Measurements from ENCODE around the gene CNFN.

CNFN gene

DNA sequence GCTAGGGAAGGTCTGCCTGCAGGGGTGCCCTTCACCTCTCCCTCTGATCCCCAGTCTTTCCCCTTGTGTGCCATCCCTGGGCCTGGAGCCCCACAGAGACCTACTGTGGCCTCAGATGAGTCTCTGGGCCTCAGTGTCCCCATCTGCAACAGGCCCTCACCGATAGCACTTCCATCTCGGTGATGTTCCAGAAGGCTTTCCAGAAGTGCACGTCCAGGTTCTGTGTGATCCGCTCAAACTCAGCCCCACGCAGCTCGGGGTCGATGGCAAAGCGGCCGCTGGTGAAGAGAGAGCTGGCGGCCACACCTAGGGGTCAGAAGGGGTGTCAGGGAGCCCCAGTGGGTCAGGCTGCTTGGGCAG, 17.7 kb upstream of the CNFN start:
- DNase-seq: no peak

DNA sequence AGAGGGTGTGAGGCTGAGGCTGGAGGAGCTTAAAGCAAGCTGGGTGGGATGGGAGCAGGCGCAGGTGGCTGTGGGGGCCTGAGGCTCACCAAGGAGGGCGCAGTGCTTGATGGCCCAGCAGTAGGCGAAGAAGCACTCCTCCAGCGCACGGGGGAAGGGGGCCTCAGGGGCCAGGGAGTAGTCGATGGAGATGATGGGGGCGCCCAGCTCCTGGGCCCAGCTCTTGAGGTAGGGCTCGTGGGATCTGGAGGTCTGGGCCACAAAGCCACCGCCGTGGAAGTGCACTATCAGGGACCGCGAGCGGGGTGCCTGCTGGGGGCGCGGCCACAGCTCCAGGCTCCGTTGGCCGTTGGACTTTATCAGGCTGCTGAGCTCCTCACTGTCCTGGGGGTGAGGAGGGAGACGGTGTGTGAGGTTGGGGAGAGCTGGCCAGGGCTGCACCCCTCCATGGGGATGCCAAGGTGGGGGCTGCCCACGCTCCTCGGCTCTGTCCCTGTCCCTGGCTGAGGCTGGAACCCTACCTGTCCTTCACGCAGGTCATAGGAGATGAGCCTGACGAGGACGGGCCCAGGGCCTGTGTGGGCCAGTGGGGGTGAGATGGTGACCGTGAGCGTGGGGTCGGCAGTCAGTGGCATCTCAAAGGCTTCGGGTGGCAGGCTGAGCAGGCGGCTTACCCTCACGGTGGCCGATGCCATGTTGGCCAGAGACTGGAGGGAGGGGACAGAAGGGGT, 17.2 kb upstream of the CNFN start:
- no peak for DNase-seq

GRCh38 chr19:42406111-42406510, 16.0 kb upstream of the CNFN start:
- no peak for DNase-seq

- DNase-seq: no peak
Observed at GRCh38 chr19:42403586-42403985, 13.5 kb upstream of the CNFN start.

- DNase-seq: no peak
Observed at GRCh38 chr19:42402376-42403116, 12.4 kb upstream of the CNFN start.

DNA sequence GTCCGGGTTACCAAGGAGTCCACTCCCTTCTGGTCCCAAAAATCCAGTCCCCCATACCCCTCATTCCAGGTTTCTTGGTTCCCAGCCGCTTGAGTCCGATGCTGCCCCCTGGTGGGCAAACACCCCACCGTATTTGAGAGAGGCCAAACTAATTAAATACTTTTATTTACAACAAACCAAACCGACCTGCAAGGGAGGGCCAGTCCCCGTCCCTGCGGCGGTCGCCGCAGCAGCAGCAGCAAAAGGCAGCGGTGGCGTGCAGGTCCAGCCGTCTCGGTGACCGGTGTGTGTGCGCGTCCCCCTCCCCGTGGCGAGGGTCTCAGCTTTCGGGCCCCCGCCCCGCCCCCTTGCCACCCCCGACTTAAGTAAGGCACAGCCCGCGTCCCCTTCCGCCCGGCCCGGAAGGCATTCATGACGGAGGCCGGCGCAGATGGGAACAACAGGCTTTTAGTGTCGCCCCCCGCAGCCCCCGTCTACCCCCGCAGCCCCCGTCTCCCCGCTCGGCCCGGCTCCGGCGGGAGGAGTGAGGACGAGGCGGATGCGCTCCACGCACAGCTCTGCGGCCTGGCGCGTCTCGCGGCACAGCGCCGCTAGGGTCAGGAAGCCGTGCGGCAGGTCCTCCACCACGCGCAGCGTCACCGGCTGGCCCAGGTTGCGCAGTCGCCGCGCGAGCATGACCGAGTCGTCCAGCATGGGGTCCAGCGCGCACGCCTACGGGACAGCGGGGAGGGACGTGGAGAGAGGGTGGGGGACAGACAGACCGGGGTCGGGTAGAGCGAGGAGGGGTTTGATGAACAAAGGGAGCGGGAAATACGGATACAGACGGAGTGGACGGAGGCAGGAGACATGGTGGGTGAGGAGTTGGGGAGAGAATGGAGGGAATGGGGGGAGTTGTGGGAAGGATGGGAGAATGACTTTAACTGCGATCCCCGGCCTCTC, 11.5 kb upstream of the CNFN start:
- peak in 1 of 2 experiments; percentile 15 for DNase-seq

- DNase-seq: no peak
Observed at GRCh38 chr19:42400404-42400803, 10.3 kb upstream of the CNFN start.

- DNase-seq: no peak
Observed at GRCh38 chr19:42397263-42398166, 7.4 kb upstream of the CNFN start.

GRCh38 chr19:42396381-42397262, 6.5 kb upstream of the CNFN start:
- DNase-seq: peak; percentile 97

DNA sequence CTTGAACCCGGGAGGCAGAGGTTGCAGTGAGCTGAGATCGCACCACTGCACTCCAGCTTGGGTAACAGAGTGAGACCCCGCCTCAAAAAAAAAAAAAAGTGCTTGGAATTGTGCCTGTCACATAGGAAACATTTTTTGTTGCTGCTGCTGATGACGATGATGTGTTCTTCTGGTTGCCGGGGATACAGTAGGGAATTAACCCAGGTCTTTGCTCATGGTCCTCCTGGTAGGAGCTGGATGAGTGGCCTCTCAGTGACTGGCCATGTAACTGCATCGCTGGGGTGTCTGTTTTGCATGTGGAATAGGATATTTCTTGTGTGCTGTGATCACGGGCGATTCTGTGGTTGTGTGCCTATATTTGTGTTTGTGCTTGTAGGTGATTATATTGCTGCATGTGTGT, 4.7 kb upstream of the CNFN start:
- no peak for DNase-seq

- DNase-seq: no peak
Observed at GRCh38 chr19:42392165-42392564, 2.1 kb upstream of the CNFN start.

DNA sequence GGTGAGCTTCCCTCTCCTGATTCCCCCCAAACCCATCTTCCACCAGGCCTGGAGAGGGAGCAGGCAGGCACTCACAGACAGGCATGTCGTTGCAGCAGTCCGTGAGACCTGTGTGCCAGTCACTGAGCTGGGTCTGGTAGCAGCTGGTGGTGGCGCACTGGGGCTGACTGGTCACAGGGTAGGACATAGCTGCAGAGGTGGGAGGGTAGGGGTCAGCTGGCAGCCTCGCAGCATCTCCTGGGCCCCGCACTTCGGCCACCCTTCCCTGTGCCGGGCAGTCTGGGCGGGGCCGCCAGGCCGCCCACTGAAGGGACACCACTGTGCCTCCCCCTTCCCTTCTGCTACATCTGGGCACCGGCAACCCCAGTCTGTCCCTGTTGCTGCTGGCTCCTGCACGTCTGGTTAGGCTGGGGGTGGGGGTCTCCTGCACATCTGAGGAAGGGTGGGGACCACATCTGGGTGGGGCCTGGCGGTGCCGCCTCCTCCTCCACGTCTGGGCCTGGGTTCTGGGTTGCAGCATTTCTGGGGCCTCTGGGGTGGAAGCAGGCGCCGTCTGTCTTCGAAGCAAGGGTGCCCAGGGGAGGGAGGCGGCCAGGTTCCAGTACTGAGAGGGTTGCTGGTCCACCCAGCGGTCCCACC, 1.1 kb downstream of the CNFN start:
- no peak for DNase-seq

GRCh38 chr19:42386974-42387707, 3.0 kb downstream of the CNFN start:
- DNase-seq: no peak

- DNase-seq: no peak
Observed at GRCh38 chr19:42380155-42380554, 9.9 kb downstream of the CNFN start.

DNA sequence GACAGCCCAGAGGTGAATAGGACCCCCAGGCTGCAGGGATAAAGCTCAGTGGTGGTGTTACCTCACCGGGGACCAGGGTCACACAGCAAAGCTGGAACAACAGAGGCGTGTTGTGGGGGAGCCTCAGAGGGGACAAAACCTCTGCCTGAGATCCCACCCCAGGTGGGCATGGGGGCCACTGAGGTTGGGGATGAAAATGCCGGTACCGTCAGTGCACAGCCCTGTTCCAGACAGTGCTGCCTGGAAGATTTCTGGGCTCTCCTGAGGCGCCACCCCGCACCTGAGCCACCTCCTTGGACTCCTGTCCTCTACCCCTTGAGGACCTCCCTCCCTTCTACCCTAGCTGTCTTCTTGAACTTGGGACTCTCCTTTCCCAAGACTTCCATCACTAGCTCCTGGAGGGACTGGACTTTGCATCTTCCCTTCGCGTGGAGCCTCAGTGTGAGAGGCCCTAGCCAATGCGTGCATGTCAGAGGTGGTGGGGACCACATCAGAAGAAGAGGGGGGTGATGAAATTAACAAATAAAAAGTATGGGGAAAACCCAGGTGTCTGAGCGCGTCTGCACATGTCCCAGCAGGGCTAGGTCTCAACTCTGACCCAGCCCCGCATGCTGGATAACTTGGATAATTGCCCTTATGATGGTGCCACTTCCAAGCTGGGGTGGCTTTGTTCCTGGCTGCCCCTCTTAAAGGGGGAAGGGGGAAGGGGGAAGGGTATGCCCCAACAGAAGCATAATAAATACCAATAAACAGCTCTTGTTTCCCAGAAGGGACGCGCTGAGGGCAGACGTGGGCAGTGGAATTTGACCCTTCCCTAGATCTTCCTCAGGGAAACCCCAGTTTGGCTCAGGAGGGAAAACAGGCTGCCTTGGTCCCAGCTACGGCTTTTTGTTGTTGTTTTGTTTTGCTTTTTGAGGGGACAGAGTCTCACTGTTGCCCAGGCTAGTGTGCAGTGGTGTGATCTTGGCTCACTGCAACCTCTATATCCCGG, 11.6 kb downstream of the CNFN start:
- DNase-seq: no peak

DNA sequence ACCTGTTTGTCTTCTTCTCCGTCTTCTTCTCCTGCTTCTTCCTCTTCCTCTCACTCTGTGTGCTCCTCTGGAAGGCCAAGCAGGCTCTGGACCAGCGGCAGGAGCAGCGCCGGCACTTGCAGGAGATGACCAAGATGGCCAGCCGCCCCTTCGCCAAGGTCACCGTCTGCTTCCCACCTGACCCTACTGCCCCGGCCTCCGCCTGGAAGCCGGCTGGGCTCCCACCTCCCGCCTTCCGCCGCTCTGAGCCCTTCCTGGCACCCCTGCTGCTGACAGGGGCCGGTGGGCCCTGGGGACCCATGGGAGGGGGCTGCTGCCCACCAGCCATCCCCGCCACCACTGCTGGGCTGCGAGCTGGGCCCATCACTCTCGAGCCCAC, 13.9 kb downstream of the CNFN start:
- DNase-seq: no peak

- DNase-seq: no peak
Observed at GRCh38 chr19:42375415-42376176, 14.5 kb downstream of the CNFN start.

DNA sequence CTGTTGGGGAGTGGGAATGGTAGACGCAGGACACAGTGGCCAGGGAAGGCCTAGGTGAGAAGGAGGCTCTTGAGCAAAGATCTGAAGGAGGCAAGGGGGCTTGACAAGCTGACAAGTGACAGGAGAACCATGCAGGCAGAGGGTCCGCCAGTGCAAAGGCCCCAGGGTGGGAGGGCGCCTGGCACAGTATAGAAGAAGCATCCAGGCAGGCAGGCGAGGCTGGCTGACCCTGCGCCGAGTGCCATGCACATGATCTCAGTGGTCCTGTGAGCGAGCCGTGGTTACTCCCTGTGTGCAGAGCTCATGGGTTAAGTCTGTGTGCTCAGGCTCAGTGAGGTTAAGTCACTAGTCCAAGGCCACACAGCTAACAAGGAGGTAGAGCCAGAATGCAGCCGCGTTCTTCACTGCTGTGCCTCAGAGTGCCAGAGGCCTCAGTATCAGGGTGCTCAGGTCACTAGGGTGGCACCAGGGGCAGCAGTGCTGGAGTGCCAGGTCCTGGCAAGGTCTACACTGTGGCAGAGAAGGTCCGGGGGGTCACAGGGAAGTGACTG, 15.2 kb downstream of the CNFN start:
- DNase-seq: no peak

All from cerebellar nuclear complex (tissue), 1 donor.